Stimulated activated effector memory CD8-positive, alpha-beta T cell treated with anti-CD3 and anti-CD28 coated beads, Interleukin-12 subunit alpha, Interleukin-12 subunit beta, amount 100 ng/mL, for 72 hours (primary cell): ENCODE data around the gene RPL31.

Source experiments
- ATAC-seq: fragments of 150-1000 bp; cut with Tn5 transposase; 2 replicates; pipeline ENCODE4 v1.10.0; 2021
- DNase-seq, 2 donors: peaks; one replicate each; pipeline ENCODE4 v3.0.0; 2021 to 2022; ENCODE audit warnings: low spot score in 2 of 2
- H3K27ac Mint-ChIP-seq: one replicate; pipeline ENCODE4 v1.8.0; 2022; ENCODE audit warnings: mild to moderate bottlenecking, mixed read lengths
- H3K36me3 Mint-ChIP-seq: one replicate; pipeline ENCODE4 v1.8.0; 2022; ENCODE audit warnings: mild to moderate bottlenecking, mixed read lengths
- H3K4me1 Mint-ChIP-seq: one replicate; pipeline ENCODE4 v1.8.0; 2022; ENCODE audit warnings: mixed read lengths
- H3K4me3 Mint-ChIP-seq: one replicate; pipeline ENCODE4 v1.8.0; 2022; ENCODE audit warnings: mild to moderate bottlenecking, mixed read lengths
- H3K9me3 Mint-ChIP-seq: one replicate; pipeline ENCODE4 v1.8.0; 2022; ENCODE audit warnings: mixed read lengths

Gene RPL31

DNA sequence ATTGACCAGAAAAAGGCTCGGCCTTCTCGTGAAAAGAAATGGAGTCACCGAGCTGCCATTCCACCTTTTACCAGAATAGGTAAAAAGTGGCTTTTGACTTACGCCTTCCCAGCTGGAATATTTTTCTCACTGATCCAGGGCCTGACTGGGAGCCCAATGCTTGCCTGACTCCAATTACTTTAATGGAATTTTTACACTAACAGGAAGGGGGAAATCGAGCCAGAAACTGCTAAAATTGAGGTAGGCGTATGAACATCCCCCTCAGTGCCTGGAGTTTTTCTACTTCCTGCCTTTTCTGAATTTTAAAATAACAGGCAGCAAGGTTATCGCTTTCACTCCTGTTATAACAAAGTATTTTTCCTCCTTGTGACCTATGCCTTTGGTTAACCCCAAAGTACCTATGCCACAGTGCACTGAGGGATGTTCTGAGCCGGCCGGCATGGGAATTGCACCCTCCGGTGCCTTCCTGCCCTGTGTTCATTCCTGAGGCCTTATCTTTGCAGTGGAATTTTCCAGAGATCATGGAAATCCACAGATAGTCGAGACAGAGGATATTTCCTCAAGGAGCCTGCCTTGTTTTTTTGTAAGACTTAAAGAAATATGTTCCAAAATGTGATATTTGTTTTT, 18.3 kb upstream of the RPL31 start:
- Mint-ChIP-seq H3K36me3 (no peaks in the 10 kb centered on the region), H3K4me1 (peaks cover 7% of the 10 kb centered on the region), H3K9me3 (no peaks in the 10 kb centered on the region), H3K27ac (no peak overlapping the region), H3K4me3 (no peak overlapping the region)
- DNase-seq: no peak
- no peak for ATAC-seq

DNA sequence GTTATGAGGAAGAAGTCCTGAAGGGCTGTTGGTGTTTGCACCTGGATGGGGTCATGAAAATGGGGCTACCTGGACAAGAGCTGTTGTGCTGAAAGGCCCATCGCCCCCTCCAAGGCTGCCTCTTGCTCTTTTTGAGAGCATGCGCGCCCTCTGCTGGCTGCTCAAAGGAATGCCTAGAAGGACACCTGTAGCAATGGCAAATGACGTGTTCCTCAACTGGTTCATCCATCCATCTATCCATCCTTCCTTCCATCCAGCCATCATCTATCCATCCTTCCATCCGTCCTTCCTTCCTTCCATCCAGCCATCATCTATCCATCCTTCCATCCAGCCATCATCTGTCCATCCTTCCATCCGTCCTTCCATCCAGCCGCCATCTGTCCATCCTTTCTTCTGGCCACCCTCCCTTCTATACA, 17.2 kb upstream of the RPL31 start:
- ATAC-seq: peak; percentile 74
- H3K4me1 Mint-ChIP-seq: peaks cover 6% of the 10 kb centered on the region
- H3K9me3 Mint-ChIP-seq: no peaks in the 10 kb centered on the region
- H3K4me3 Mint-ChIP-seq: no peak overlapping the region
- no peak overlapping the region for H3K27ac Mint-ChIP-seq
- H3K36me3 Mint-ChIP-seq: no peaks in the 10 kb centered on the region
- DNase-seq: peak; percentile 63 to 79

DNA sequence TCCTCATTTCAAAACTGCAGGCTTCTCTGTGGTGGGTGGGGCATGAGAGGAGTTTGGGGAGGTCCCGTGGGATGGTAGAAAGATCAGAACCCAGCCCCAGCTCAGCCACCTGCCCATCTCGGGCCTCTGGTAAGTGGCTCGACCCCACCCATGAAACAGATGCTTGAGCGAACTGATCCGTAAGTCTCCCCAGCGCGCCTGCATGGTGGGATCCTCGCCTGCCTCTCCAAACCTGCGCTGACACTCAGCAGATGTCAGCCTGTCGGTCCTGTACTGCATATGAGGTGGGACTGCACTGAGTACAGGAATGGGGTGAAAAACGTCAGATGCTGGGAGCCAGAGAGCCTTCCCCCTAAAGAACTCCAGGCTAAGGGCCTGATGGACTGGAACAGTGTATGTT, 15.9 kb upstream of the RPL31 start:
- H3K27ac Mint-ChIP-seq: no peak overlapping the region
- no peaks in the 10 kb centered on the region for H3K9me3 Mint-ChIP-seq
- H3K4me3 Mint-ChIP-seq: no peak overlapping the region
- no peaks in the 10 kb centered on the region for H3K36me3 Mint-ChIP-seq
- no peak for ATAC-seq
- H3K4me1 Mint-ChIP-seq: peaks cover 6% of the 10 kb centered on the region
- DNase-seq: no peak

DNA sequence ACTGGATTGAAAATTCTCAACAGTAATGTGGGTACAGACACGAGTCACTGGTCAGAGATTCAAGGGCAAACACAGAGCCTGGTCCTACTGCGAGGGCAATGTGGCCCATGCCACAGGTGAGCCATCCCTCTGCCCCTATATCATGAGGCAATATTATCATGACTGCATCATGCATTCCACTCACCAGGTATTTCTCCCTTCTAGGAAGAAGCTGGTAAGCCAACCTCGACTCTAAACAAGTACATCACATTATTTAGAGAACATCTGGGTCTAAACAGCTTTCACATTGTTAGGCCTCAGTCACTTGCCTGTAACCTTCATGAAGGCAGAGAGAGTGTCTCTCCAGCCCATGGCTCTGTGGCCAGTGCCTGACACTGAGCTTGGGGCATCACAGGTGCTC, 14.6 kb upstream of the RPL31 start:
- peaks cover 10% of the 10 kb centered on the region for H3K4me1 Mint-ChIP-seq
- no peaks in the 10 kb centered on the region for H3K36me3 Mint-ChIP-seq
- no peak for DNase-seq
- no peak for ATAC-seq
- H3K27ac Mint-ChIP-seq: no peak overlapping the region
- no peaks in the 10 kb centered on the region for H3K9me3 Mint-ChIP-seq
- H3K4me3 Mint-ChIP-seq: no peak overlapping the region

DNA sequence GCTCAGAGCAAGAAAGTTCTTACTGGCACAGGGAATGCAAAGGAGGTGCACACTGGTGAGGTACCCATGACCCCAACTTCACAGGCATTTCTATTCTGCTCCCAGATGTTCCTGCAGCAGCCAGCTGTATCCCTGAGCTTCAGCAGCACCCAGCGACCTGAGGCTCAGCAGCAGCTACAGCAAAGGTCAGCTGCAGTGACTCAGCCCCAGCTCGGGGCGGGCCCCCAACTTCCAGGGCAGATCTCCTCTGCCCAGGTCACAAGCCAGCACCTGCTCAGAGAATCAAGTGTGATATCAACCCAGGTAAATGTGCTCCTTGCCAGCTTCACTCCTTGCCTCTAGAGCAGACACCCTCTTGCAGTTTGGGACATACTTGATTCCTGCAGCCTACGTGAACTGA, 14.1 kb upstream of the RPL31 start:
- peaks cover 12% of the 10 kb centered on the region for H3K4me1 Mint-ChIP-seq
- ATAC-seq (no peak), DNase-seq (no peak)
- H3K9me3 Mint-ChIP-seq: no peaks in the 10 kb centered on the region
- H3K27ac Mint-ChIP-seq: no peak overlapping the region
- no peak overlapping the region for H3K4me3 Mint-ChIP-seq
- H3K36me3 Mint-ChIP-seq: no peaks in the 10 kb centered on the region

DNA sequence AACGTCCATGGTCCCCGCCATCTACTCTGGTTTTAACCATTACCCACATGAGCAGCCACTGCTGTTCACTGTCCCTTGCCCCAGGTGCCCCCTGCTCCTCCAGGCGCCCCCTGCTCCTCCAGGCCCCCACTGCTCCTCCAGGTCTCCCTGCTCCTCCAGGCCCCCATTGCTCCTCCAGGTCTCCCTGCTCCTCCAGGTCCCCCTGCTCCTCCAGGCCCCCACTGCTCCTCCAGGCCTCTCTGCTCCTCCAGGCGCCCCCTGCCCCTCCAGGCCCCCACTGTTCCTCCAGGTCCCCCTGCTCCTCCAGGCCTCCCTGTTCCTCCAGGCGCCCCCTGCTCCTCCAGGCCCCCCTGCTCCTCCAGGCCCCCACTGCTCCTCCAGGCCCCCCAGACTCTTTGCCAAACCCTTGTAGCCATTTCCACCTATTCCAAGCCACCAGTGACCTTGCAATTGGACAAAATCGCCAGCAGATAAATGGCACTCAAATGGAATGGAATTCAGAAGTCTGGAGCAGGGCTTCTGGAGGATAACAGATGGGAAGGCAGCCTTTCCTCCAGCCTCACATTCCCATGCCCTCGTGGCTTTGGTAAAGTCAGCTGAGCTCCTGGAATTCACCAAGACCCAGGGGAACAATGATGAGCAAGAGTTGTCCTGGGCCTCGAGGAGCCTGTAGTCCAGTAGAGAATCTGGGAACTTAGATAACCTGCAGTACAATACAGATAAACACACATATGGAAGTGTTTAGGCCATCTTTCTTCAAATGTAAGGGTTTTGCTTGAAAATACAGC, 13.3 kb upstream of the RPL31 start:
- no peak overlapping the region for H3K27ac Mint-ChIP-seq
- no peaks in the 10 kb centered on the region for H3K36me3 Mint-ChIP-seq
- ATAC-seq (no peak), DNase-seq (no peak)
- peaks cover 12% of the 10 kb centered on the region for H3K4me1 Mint-ChIP-seq
- H3K4me3 Mint-ChIP-seq: no peak overlapping the region
- H3K9me3 Mint-ChIP-seq: no peaks in the 10 kb centered on the region

DNA sequence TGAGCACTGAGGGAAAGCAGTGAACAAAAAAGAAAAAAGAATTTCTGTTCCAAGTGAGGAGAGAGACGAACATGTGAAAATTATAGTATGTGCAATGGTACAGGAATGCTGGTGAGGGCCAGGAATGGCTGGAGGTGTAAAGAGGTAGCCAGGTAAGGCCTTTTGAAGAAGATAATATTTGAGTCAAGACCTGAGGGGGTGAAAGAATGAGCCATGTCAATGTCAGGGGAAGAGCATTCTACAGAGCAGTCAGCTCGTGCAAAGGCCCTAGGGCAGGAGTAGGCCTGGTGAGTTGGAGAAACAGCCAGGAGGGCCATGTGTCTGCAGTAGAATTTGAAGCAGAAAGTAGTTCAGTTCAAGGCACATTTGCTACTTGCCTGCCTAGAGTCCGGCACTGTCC, 12.4 kb upstream of the RPL31 start:
- DNase-seq: no peak
- ATAC-seq: no peak
- no peaks in the 10 kb centered on the region for H3K9me3 Mint-ChIP-seq
- H3K27ac Mint-ChIP-seq: no peak overlapping the region
- H3K36me3 Mint-ChIP-seq: no peaks in the 10 kb centered on the region
- no peak overlapping the region for H3K4me3 Mint-ChIP-seq
- peaks cover 12% of the 10 kb centered on the region for H3K4me1 Mint-ChIP-seq

DNA sequence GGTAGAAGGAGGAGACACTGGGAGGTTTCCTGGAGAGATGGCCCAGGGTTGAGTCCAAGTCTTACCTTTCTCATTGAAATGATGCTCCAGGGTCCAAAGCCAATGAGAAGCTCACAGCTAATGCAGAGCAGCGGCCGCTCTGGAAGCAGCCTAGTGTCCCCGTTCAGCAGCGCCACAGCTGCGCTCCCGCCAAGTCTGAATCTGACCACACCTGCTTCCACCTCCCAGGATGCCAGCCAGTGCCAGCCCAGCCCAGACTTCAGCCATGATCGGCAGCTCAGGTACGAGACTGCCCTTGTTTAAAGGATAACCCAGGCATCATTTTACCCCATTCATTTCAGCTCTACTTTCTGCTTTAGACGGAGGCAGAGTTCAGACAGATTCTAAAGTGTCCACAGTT, 11.9 kb upstream of the RPL31 start:
- H3K4me1 Mint-ChIP-seq: peaks cover 7% of the 10 kb centered on the region
- no peak overlapping the region for H3K4me3 Mint-ChIP-seq
- H3K36me3 Mint-ChIP-seq: no peaks in the 10 kb centered on the region
- no peak overlapping the region for H3K27ac Mint-ChIP-seq
- DNase-seq: no peak
- H3K9me3 Mint-ChIP-seq: no peaks in the 10 kb centered on the region
- no peak for ATAC-seq

DNA sequence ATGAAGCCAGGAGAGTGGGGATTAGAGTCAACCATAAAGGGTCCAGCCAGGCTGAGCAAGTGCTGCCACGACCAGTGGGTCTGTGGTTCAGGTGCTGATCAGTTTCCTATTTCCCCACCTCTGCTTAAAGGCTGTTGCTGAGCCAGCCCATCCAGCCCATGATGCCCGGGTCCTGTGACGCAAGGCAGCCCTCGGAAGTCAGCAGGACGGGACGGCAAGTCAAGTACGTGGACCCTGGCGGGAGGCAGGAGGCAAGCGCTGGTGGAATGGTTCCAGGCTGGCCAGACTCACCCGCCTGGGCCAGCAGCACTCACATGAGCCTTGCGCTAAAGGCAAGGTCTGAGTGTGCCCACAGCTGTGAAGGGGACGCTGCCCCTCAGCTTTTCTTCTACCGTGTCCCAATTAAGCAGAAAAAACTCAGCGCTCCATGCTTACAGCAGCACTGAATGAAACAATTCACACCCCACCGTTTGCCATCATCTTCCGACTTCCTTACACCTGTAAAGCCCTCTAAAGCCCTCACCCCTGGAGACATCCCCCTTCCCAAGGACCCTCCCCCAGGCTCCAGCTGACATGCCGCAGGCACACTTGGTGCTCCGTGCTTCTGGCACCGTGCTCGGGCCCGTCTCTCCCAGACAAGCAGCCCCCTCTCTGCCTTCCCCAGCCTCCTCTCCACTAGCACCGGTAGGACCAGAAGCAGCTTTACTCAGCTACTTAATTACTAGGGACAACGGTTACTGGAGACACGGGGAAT, 11.3 kb upstream of the RPL31 start:
- Mint-ChIP-seq H3K9me3 (no peaks in the 10 kb centered on the region), H3K4me1 (peaks cover 6% of the 10 kb centered on the region), H3K27ac (no peak overlapping the region), H3K4me3 (no peak overlapping the region), H3K36me3 (no peaks in the 10 kb centered on the region)
- no peak for ATAC-seq
- DNase-seq: no peak

DNA sequence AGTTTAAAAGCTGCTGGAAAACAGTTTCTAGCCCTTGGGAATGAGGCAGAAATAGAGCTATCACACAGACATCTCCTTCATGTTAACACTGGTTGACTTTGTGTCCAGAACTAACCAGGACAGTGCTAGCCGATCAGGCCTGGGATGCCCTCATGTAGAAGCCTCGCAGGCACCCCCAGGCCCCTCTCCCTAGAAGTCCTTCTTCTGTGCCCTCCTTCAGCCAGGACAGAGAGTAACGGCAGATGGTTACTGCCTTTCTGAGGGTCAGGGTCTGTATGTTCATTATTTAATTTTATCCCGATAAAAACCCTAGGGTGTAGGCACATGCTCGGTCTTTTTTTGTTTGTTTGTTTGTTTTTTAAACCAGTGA, 10.7 kb upstream of the RPL31 start:
- ATAC-seq (no peak), DNase-seq (no peak)
- Mint-ChIP-seq H3K4me3 (no peak overlapping the region), H3K4me1 (peaks cover 6% of the 10 kb centered on the region), H3K9me3 (no peaks in the 10 kb centered on the region), H3K27ac (no peak overlapping the region), H3K36me3 (no peaks in the 10 kb centered on the region)

DNA sequence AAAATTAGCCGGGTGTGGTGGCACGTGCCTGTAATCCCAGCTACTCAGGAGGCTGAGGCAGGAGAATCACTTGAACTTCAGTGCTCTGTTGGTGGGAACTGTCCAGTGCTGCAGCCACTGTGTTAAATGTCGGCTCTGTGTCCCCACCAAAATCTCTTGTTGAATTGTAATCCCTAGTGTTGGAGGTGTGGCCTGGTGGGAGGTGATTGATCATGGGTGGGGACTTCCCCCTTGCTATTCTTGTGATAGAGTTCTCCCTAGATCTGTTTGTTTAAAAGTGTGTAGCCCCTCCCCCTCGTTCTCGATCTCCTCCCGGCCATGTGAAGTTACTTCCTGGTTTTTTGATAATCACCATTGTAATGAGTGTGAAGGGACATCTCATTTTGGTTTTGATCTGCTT, 9.8 kb upstream of the RPL31 start:
- no peak for ATAC-seq
- no peak for DNase-seq
- no peak overlapping the region for H3K27ac Mint-ChIP-seq
- peaks cover 6% of the 10 kb centered on the region for H3K4me1 Mint-ChIP-seq
- no peak overlapping the region for H3K4me3 Mint-ChIP-seq
- H3K36me3 Mint-ChIP-seq: no peaks in the 10 kb centered on the region
- no peaks in the 10 kb centered on the region for H3K9me3 Mint-ChIP-seq

DNA sequence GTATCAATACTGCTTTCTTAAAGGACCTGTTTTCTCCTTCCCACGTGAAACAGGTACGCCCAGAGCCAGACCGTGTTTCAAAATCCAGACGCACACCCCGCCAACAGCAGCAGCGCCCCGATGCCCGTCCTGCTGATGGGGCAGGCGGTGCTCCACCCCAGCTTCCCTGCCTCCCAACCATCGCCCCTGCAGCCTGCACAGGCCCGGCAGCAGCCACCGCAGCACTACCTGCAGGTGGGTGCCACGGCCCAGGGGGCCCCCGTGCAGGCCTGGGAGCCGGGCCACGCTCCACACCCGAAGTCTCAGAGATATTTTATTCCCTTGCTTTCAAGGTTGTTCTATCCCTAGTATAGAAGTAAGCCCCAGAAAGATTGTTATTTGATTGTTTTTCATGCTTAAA, 8.8 kb upstream of the RPL31 start:
- Mint-ChIP-seq H3K27ac (no peak overlapping the region), H3K9me3 (no peaks in the 10 kb centered on the region), H3K4me3 (no peak overlapping the region), H3K36me3 (no peaks in the 10 kb centered on the region), H3K4me1 (peaks cover 6% of the 10 kb centered on the region)
- DNase-seq (no peak), ATAC-seq (no peak)

DNA sequence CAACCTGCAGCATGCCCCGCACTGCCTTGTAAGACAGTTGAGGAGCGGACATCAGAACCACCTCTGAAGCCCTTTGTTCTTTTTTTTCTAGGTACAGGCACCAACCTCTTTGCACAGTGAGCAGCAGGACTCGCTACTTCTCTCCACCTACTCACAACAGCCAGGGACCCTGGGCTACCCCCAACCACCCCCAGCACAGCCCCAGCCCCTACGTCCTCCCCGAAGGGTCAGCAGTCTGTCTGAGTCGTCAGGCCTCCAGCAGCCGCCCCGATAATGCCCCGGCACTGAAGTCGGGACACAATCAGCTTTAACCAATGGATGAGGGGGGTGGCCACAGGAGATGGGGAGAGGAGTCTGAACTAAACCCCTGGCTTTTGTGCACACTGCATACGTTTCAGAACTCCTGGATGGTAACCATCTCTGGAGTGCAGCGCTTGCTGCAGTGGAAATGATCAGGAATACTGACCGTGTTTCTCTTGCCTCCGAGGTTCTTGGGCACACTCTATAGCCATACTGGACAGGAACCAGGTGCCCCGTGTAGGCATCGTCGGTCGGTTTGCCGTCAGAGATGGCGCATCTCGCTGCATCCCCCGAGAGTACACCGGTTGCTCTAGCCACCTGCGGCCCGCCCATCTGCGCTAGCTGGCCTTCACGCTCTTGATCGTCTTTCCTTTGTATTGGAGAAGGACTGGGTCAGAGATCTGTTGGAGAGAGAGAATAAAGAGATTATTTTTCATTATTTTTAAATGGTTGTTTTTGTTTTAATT, 6.6 kb upstream of the RPL31 start:
- ATAC-seq (no peak), DNase-seq (no peak)
- Mint-ChIP-seq H3K27ac (peak overlapping the region; percentile 32), H3K9me3 (no peaks in the 10 kb centered on the region), H3K4me1 (peaks cover 6% of the 10 kb centered on the region), H3K4me3 (no peak overlapping the region), H3K36me3 (no peaks in the 10 kb centered on the region)

DNA sequence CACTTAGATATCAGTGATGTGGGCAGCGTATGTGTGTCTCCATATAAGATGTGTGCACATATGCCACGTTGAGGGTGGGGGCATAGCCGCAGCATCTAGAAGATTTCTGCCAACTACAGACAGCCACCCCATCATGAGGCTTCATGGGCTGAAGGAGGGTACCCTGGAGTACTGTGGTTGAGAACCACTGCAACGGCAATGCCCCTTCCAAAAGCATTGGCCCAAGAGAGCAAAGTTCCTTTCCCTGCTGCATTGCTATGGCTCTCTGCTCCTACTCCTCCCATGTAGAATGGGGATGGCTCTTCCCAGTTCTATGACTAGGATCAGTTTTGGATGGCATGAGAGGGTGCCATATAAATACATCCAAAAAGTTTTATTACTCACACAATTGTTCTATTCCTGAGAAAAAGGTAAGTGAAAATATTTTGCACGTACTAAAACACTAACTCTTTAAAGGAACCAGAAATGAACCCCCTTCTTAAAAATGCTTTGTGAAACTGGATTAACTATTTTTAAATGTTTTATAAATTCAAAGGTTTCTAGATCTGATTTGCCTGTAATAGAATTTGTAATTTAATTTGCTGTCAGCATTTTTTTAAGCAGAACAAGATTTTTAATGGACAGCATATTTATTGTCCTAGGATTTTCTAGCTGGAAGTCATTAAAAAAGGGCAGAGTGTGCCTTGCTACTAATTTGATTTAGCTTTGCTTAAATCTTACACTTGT, 4.4 kb upstream of the RPL31 start:
- no peak for ATAC-seq
- Mint-ChIP-seq H3K36me3 (peaks cover 10% of the 10 kb centered on the region), H3K4me1 (peaks cover 8% of the 10 kb centered on the region), H3K4me3 (no peak overlapping the region), H3K9me3 (no peaks in the 10 kb centered on the region), H3K27ac (no peak overlapping the region)
- DNase-seq: no peak

DNA sequence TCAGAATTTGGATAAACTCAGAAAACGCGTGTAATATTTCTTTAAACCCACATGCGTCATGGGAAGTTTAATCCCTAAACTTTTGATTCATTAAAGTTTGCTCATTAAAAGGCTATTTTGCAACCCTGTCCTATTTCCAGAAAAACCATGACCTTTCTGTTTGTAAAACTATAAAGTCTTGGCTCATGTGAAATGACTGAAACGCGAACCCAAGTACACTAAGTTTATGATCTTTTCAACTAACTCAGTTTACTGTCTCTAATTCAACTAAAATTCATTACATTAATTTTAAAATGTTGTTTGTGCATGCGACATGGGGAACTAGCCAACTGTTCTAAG, 3.9 kb upstream of the RPL31 start:
- no peak overlapping the region for H3K4me3 Mint-ChIP-seq
- H3K27ac Mint-ChIP-seq: no peak overlapping the region
- ATAC-seq (no peak), DNase-seq (no peak)
- peaks cover 15% of the 10 kb centered on the region for H3K36me3 Mint-ChIP-seq
- no peaks in the 10 kb centered on the region for H3K9me3 Mint-ChIP-seq
- H3K4me1 Mint-ChIP-seq: peaks cover 10% of the 10 kb centered on the region
